Coronary artery (tissue), 2 donors: ENCODE measurements around the gene WWP2.

Source experiments
- DNase-seq: peaks from one replicate; pipeline ENCODE4 v3.0.0-alpha.2; 2017; ENCODE audit warnings: low spot score
- H3K27ac ChIP-seq, 2 donors: fragments of 200-600 bp; sonication (generic); one replicate each; pipeline ENCODE4 v1.5.1; 2016 to 2019
- H3K4me3 ChIP-seq: fragments of 200-600 bp; sonication (generic); 2 replicates; pipeline ENCODE4 v1.5.1; 2016; ENCODE audit warnings: mild to moderate bottlenecking, moderate library complexity
- TF ChIP-seq, protein P1 (sequence below): fragments of 200-600 bp; sonication (generic); IDR thresholded peaks from one replicate; pipeline ENCODE4 v1.5.1; 2019; ENCODE audit warnings: antibody characterized with exemption

WWP2 gene

DNA sequence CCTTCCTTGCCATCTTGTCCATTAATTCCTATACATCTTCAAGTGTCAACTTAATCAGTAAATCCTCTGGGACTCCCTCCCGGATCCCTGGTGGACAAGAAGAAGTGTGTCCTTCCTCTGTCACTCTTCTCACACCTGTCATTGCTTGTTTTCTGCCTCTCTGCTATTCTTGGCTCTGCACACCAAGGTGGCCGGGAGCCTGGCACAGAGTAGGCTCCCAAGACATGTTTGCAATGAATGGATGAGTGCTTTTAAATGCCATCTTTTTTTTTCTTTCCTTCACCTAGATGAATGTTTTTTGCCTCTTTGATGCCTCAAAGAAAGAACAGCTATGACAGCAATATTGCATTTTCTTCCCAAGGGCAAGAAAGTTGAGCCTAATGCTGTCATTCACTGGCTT, 131.0 kb downstream of the WWP2 start:
- TF ChIP-seq, protein P1, sequence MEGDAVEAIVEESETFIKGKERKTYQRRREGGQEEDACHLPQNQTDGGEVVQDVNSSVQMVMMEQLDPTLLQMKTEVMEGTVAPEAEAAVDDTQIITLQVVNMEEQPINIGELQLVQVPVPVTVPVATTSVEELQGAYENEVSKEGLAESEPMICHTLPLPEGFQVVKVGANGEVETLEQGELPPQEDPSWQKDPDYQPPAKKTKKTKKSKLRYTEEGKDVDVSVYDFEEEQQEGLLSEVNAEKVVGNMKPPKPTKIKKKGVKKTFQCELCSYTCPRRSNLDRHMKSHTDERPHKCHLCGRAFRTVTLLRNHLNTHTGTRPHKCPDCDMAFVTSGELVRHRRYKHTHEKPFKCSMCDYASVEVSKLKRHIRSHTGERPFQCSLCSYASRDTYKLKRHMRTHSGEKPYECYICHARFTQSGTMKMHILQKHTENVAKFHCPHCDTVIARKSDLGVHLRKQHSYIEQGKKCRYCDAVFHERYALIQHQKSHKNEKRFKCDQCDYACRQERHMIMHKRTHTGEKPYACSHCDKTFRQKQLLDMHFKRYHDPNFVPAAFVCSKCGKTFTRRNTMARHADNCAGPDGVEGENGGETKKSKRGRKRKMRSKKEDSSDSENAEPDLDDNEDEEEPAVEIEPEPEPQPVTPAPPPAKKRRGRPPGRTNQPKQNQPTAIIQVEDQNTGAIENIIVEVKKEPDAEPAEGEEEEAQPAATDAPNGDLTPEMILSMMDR, result no peak
- H3K27ac ChIP-seq, result no peak overlapping the region
- DNase-seq, result no peak
- no peak overlapping the region for H3K4me3 ChIP-seq

DNA sequence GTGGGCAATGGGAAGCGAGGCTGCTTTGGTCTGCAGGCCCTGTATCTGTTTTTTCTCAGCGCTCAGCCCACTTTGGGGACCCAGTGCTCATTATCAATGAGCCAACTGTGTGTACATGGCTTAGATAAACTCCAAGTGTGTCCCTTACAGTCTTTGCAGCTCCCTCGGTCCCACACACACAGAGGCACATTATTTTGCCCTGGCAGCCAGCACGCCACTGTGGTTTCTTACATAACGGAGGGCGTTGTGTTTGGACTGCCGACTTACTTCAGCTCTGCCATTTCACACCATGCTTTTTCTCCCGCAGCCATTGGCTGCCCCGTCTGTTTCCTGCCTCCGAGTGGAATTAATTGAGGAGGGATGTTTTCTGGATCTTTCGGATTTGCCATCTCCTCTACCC, 132.5 kb downstream of the WWP2 start:
- Histone ChIP-seq H3K27ac (no peak overlapping the region), H3K4me3 (no peak overlapping the region)
- no peak for DNase-seq
- TF ChIP-seq, protein P1, result no peak

DNA sequence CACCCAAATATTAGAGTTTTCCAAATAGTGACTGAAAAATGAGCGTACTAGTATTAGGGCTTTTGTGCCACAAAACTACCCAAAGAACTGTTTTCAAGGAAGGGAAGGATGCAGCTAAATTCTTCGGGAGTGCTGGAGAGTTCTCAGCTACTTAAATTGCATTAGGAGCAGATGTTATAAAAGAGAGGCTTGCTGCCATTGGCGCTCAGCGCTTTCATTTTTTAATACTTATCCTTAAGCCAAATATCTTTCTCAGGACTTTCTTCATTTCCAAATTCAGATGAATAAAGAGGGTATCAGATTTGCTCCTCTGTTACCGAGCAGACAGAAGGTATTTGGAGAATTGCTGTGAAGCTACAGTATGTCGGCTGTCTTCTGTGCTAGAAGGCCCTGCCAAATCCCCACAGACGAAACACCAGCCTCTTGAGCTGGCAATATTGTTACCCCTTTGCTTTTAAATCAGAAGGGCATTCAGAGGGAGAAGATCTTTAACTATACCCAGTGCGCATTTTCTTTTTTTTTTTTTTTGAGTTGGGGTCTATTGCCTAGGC, 141.8 kb downstream of the WWP2 start:
- TF ChIP-seq, protein P1, result no peak
- DNase-seq, result no peak
- H3K27ac ChIP-seq, result no peak overlapping the region
- no peak overlapping the region for H3K4me3 ChIP-seq

DNA sequence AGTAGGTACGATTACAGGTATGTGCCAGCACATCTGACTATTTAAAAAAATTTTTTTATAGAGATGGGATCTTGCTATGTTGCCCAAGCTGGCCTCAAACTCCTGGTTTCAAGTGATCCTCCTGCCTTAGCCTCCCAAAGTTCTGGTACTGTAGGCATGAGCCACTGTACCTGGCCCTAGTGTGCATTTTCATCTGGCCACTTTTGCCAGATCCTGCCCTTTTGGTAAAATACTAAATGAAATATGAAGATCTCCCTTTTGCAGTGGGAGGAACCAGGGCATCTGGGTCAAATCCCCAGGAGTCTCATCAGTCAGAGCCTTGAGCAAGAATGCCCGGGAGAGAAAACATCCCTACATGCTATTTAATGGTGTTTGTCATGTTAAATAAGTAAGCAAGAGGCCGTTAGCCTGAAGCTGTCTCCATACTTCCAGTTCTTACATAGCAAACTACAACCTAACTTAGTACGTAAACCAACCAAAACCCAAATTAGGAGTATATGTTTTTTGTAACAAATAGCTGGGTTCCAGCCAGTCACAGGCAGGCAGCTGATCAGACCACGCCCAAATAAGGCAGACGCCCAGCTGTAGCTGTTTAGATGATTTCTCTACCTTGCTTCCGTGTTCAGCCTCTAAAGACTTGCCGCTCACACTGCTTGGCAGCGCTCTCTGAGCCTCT, 142.5 kb downstream of the WWP2 start:
- H3K27ac ChIP-seq, result no peak overlapping the region
- DNase-seq, result no peak
- TF ChIP-seq, protein P1, result no peak
- H3K4me3 ChIP-seq, result no peak overlapping the region

DNA sequence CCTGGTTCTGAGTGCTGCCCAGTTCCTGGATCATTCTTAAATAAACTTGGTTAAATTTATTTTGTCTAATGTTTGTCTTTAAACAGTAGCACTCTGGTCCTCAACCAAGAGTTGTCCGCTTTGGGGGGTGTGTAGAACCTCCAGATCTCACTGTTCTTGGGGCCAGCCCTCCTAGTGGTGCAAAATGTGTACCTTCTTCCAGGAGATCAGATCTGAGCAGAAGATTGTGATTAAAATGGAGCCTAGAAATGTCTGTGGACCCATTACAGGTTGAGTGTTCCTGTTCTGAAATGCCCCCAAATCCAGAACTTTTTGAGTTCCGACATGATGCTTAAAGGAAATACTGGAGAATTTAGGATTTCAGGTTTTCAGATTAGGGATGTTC, 143.0 kb downstream of the WWP2 start:
- H3K4me3 ChIP-seq, result no peak overlapping the region
- TF ChIP-seq, protein P1, result no peak
- H3K27ac ChIP-seq, result no peak overlapping the region
- no peak for DNase-seq

DNA sequence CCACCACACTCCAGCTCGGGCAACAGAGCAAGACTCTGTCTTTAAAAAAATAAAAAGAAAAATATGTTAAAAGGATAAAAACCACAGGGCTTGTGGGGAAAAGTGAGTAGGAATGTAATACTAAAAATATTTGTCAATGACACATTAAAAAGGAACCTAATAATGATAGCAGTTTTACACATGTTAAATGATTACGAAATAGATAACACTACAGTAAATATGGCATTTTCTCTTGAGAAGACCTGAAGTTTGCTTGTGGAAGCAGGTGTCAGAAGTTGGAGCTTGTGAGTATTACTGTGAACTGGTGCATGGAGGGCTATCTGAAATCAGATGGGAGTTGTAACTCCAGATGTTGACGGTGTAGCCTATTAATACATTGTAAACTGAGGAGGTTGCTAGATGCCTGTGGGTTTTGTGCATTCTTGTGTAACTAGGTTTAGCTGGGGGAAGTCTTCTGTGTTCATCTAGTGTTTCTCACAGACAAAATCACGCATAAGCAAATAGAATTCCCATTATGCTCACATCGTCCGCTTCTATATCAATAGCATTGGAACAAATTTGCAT, 144.8 kb downstream of the WWP2 start:
- TF ChIP-seq, protein P1, result no peak
- no peak overlapping the region for H3K4me3 ChIP-seq
- DNase-seq, result no peak

DNA sequence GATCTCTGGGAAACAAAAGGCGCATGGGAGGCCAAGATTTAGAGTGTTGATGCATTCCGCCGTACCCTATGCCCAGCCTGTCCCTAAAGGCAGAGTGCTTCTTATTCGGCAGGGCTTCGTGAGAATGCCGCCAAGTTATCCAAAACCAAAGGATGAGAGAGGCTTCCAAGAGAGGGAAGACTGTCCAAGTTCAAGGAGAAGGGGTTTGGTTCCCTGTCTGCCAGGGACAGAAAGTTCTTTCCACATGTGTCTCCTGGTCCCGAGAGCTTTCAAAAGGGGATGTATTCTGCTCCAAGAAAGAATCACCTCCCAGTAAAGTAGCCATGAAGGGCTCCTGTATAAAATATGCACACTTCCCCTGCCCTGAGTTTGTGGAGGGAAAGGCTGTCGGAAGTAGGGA, 146.9 kb downstream of the WWP2 start:
- TF ChIP-seq, protein P1, result no peak
- H3K27ac ChIP-seq, result no peak overlapping the region
- no peak for DNase-seq

More for the DNA sequence above, 144.8 kb downstream of the WWP2 start:
- no peak overlapping the region for H3K27ac ChIP-seq

More for the DNA sequence above, 146.9 kb downstream of the WWP2 start:
- H3K4me3 ChIP-seq, result no peak overlapping the region
